Coronary artery (tissue), 2 donors: ENCODE data around the gene EIF4E2.
A peak's percentile ranks its signal among the peaks of the same experiment; 100 is the strongest.

ENCODE experiments used
- DNase-seq: peaks from one replicate; pipeline ENCODE4 v3.0.0-alpha.2; 2017; ENCODE audit warnings: low spot score
- H3K27ac ChIP-seq, 2 donors: fragments of 200-600 bp; sonication (generic); one replicate each; pipeline ENCODE4 v1.5.1; 2016 to 2019
- H3K4me3 ChIP-seq: fragments of 200-600 bp; sonication (generic); 2 replicates; pipeline ENCODE4 v1.5.1; 2016; ENCODE audit warnings: mild to moderate bottlenecking, moderate library complexity
- TF ChIP-seq, protein P1 (sequence below): fragments of 200-600 bp; sonication (generic); IDR thresholded peaks from one replicate; pipeline ENCODE4 v1.5.1; 2019; ENCODE audit warnings: antibody characterized with exemption

Gene EIF4E2

DNA sequence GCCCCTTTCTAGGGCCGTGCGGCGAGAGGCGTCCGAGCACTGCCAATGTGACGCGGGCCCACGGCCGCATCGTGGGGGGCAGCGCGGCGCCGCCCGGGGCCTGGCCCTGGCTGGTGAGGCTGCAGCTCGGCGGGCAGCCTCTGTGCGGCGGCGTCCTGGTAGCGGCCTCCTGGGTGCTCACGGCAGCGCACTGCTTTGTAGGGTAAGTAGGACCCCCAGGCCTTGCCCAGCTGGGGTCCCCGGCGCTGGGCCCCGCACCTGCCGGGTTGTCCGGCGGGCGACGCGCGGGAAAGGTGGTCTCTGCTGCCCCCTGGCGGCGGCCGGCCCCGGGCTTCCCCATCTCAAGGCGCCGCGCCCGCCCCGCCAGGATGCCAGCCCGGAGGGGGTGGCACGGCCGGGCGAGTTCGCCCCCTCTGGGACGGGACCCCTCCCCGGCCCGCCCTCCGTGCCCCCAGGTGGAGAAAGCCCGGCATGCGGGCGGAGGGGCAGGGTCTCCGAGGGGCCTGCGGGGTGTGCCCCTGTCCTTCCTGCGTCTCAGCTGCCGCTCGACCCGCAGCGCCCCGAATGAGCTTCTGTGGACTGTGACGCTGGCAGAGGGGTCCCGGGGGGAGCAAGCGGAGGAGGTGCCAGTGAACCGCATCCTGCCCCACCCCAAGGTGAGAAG, 28.4 kb upstream of the EIF4E2 start:
- TF ChIP-seq, protein P1, sequence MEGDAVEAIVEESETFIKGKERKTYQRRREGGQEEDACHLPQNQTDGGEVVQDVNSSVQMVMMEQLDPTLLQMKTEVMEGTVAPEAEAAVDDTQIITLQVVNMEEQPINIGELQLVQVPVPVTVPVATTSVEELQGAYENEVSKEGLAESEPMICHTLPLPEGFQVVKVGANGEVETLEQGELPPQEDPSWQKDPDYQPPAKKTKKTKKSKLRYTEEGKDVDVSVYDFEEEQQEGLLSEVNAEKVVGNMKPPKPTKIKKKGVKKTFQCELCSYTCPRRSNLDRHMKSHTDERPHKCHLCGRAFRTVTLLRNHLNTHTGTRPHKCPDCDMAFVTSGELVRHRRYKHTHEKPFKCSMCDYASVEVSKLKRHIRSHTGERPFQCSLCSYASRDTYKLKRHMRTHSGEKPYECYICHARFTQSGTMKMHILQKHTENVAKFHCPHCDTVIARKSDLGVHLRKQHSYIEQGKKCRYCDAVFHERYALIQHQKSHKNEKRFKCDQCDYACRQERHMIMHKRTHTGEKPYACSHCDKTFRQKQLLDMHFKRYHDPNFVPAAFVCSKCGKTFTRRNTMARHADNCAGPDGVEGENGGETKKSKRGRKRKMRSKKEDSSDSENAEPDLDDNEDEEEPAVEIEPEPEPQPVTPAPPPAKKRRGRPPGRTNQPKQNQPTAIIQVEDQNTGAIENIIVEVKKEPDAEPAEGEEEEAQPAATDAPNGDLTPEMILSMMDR: peak; percentile 90
- DNase-seq: no peak
- Histone ChIP-seq H3K27ac (no peak overlapping the region), H3K4me3 (peak overlapping the region; percentile 65)

DNA sequence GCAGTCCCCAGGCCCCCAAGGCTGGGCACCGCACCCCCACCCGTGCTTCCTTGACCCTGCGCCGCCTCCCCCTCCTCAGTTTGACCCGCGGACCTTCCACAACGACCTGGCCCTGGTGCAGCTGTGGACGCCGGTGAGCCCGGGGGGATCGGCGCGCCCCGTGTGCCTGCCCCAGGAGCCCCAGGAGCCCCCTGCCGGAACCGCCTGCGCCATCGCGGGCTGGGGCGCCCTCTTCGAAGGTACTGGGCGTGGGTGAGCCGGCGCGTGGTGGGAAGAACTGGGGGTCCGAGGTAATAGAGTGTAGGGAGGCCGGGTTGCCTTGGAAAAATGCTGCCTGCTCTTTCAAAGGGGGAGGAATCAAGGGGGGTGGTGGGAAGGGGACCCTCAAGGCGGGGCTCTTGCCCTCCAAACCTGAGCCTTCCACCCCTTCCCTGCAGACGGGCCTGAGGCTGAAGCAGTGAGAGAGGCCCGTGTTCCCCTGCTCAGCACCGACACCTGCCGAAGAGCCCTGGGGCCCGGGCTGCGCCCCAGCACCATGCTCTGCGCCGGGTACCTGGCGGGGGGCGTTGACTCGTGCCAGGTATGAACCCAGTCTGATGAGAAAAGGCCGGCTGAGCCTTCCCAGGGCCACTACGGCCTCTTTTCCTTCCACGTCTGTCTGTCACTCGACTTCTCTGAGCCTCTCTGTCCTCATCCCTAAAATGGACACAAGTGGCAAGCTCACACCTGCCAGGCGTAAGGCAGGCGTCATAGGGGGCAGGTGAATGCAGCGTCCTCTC, 27.7 kb upstream of the EIF4E2 start:
- TF ChIP-seq, protein P1: no peak
- Histone ChIP-seq H3K27ac (no peak overlapping the region), H3K4me3 (peak overlapping the region; percentile 65)
- no peak for DNase-seq

DNA sequence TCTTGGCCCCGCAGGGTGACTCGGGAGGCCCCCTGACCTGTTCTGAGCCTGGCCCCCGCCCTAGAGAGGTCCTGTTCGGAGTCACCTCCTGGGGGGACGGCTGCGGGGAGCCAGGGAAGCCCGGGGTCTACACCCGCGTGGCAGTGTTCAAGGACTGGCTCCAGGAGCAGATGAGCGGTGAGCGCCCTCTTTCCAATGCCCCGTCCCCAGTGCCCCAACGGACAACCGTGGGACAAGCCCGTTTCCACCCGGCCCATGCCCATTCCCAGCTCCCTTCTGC, 27.1 kb upstream of the EIF4E2 start:
- peak overlapping the region; percentile 46 for H3K4me3 ChIP-seq
- TF ChIP-seq, protein P1: no peak
- no peak overlapping the region for H3K27ac ChIP-seq
- DNase-seq: no peak

DNA sequence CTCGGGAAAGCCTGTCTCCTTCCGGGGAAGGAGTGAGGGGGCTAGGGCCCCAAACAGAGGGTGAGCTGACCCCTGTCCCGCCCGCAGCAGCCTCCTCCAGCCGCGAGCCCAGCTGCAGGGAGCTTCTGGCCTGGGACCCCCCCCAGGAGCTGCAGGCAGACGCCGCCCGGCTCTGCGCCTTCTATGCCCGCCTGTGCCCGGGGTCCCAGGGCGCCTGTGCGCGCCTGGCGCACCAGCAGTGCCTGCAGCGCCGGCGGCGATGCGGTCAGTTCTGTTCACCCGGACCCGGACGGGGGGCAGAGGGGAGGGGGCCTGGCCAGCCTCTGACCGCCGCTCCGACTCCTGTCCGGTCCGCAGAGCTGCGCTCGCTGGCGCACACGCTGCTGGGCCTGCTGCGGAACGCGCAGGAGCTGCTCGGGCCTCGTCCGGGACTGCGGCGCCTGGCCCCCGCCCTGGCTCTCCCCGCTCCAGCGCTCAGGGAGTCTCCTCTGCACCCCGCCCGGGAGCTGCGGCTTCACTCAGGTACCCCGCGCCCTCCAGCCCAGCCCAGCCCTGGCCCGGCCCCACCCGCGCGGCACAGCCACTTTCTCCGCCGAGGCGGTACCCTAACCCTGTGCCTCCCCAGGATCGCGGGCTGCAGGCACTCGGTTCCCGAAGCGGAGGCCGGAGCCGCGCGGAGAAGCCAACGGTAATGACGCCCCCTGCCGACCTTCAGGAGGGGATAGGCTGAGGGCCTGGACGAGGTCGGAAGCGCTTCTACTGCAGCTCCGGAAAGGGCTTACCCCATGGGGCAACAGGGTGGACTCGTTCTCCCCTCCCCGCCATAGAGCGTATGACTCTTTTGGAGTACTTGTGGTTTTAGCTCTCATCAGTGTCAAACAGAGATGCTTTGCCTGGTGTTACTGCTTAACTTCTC, 26.5 kb upstream of the EIF4E2 start:
- TF ChIP-seq, protein P1: no peak
- peak overlapping the region; percentile 46 for H3K4me3 ChIP-seq
- no peak overlapping the region for H3K27ac ChIP-seq
- DNase-seq: no peak

DNA sequence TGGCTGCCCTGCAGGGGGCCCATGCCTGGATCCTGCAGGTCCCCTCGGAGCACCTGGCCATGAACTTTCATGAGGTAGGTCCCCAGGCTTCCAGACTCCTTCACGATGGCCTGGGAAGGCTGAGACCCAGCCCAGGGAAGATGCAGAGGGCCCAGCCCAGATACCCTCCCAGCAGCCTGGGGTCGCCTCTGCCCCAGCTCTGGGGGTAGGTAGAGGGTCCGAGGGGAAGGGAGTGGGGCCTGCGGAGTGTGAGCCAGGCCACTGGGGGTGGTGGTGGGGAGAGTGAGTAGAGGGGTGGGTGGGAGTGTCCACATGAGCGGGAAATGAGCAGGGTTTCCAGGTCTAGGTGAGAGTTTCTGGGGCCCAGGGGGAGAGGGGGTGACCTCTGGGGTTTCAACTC, 25.7 kb upstream of the EIF4E2 start:
- no peak overlapping the region for H3K4me3 ChIP-seq
- TF ChIP-seq, protein P1: no peak
- DNase-seq: no peak
- no peak overlapping the region for H3K27ac ChIP-seq

DNA sequence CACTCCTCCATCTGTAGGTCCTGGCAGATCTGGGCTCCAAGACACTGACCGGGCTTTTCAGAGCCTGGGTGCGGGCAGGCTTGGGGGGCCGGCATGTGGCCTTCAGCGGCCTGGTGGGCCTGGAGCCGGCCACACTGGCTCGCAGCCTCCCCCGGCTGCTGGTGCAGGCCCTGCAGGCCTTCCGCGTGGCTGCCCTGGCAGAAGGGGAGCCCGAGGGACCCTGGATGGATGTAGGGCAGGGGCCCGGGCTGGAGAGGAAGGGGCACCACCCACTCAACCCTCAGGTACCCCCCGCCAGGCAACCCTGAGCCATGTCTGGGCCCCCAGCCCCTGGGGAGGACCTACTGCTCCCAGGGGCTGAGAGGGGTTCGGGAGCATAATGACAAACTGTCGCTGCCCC, 25.3 kb upstream of the EIF4E2 start:
- Histone ChIP-seq H3K4me3 (no peak overlapping the region), H3K27ac (no peak overlapping the region)
- TF ChIP-seq, protein P1: no peak
- no peak for DNase-seq
